ENCODE results near the gene ADAMTS4. TPM values are rescaled to one million over a fixed set of nuclear protein-coding genes. Genes with fewer than 3 reads are reported as not detected.

The ADAMTS4 gene
- total and polyA plus RNA-seq, 9 of the 15 experiments (the other 6 are each of a cell fraction or from before 2014, with no cell fraction given), result 0.07 to 3.7 (median 0.41) TPM

GRCh38 chr1:161140755-161141400 lies 58.0 kb downstream of the ADAMTS4 start:
- Histone ChIP-seq H3K9me3 (replicated peaks; ENCODE audit: control insufficient read depth, insufficient read depth, low read depth, low read length) (no peaks in the 10 kb centered on the region), H3K4me2 (ENCODE audit: insufficient read depth, low read length) (no peak overlapping the region), H3K27me3 (ENCODE audit: control insufficient read depth in 2 of 2, insufficient read depth in 2 of 2, low read length in 2 of 2) (no peaks in the 10 kb centered on the region), H3K4me3 (no peak overlapping the region), H3K27ac (ENCODE audit: extremely low read depth, low read depth, low read length) (no peak overlapping the region), H3K36me3 (ENCODE audit: control insufficient read depth, insufficient read depth, low read length) (no peaks in the 10 kb centered on the region), H2AFZ (ENCODE audit: low read depth, low read length) (no peak overlapping the region), H3K9ac (ENCODE audit: insufficient read depth in 1 of 2, low read depth in 2 of 2, low read length in 2 of 2) (no peak overlapping the region; a peak in 1 of 4 replicates), H3K4me1 (replicated peaks in 1 of 2; ENCODE audit: control insufficient read depth in 2 of 2, insufficient read depth in 2 of 2, low read length in 2 of 2) (peaks cover 0 to 4% of the 10 kb centered on the region in 2 experiments; a peak in 3 of 5 replicates), H3K9me1 (ENCODE audit: control insufficient read depth, insufficient read depth, low read length) (no peaks in the 10 kb centered on the region), H4K20me1 (replicated peaks; ENCODE audit: control insufficient read depth, insufficient read depth, low read length) (no peaks in the 10 kb centered on the region), H3K79me2 (ENCODE audit: control insufficient read depth, insufficient read depth, low read length) (no peaks in the 10 kb centered on the region)
- TF ChIP-seq POLR2AphosphoS5 (IDR thresholded peaks at IDR 0.05; ENCODE audit: control insufficient read depth, insufficient read depth, low read depth, low read length), result no peak
- TF ChIP-seq, protein P1, sequence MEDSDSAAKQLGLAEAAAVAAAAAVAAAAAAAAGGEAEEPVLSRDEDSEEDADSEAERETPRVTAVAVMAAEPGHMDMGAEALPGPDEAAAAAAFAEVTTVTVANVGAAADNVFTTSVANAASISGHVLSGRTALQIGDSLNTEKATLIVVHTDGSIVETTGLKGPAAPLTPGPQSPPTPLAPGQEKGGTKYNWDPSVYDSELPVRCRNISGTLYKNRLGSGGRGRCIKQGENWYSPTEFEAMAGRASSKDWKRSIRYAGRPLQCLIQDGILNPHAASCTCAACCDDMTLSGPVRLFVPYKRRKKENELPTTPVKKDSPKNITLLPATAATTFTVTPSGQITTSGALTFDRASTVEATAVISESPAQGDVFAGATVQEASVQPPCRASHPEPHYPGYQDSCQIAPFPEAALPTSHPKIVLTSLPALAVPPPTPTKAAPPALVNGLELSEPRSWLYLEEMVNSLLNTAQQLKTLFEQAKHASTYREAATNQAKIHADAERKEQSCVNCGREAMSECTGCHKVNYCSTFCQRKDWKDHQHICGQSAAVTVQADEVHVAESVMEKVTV (CRISPR knock-in tag; IDR thresholded peaks at IDR 0.05), result no peak
- no peak for TF ChIP-seq ZNF57 (CRISPR knock-in tag; IDR thresholded peaks at IDR 0.05)
- 0 out of 2 replicates have a peak, but pooled peaks have one; percentile 16 for TF ChIP-seq POLR2G (IDR thresholded peaks at IDR 0.05; ENCODE audit: low read depth, low read length)
- TF ChIP-seq, protein P2, sequence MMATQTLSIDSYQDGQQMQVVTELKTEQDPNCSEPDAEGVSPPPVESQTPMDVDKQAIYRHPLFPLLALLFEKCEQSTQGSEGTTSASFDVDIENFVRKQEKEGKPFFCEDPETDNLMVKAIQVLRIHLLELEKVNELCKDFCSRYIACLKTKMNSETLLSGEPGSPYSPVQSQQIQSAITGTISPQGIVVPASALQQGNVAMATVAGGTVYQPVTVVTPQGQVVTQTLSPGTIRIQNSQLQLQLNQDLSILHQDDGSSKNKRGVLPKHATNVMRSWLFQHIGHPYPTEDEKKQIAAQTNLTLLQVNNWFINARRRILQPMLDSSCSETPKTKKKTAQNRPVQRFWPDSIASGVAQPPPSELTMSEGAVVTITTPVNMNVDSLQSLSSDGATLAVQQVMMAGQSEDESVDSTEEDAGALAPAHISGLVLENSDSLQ (IDR thresholded peaks at IDR 0.05), result no peak
- no peak for TF ChIP-seq GTF2A2 (tag; IDR thresholded peaks at IDR 0.05)
- CTCF ChIA-PET (ENCODE audit: low intra/inter-chr PET ratio), result interaction anchor here (2.1 kb wide), 1 partner anchor 144 kb away, joined by 8 read pairs; no protein-coding TSS in a partner anchor
- POLR2A ChIA-PET, result interaction anchor here (0.7 to 1.5 kb wide), 3 partner anchors 8 to 218 kb away, joined by 3 to 5 read pairs (median 3); partner anchors contain the start of gene UFC1
- no peak for DNase-seq (ENCODE audit: extremely low read depth in 1 of 4, low spot score in 3 of 4)
- ATAC-seq, result no peak
- BruUV-seq (replicated peaks), result no TSS peak
- in situ Hi-C loops (cut with MboI), result no loop called here
- 89% methylated on average over 29 of the region's 29 CpGs for WGBS (ENCODE audit: insufficient coverage, low coverage, missing lambda C conversion rate)
- no peak for FAIRE-seq
- intact Hi-C loops (cut with micrococcal nuclease), result no loop called here
